Measurements from ENCODE around the gene FRZB.

DNA sequence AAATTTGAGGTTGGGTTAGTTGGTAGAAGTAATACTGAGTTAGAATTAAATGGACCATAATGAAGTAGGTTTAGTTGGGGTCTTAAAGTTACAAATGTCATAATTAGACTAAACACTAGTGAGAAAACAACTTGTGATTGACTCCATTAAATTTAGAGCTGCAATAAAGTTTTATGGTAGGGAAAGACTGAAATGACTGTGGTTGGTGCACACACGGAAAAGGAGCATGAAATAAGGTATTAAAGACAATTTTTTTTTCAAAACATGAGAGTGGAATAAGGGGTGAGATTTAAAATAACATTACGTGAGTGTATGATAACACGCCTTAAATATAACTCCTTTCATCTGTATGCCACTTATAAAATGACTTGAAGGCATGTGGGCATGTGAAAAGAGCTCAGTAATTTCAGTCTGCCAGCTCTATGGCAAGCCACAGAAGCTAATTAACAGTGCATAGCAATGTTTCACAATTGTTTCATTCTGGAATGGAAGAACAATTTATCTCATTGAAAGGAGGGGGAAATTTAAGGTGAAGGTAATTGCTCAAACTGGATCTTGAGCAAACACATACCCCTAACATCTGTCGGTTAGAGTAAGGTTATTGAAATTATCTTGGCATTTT lies 1.4 kb downstream of the FRZB start:
- TF ChIP-seq, protein P1, sequence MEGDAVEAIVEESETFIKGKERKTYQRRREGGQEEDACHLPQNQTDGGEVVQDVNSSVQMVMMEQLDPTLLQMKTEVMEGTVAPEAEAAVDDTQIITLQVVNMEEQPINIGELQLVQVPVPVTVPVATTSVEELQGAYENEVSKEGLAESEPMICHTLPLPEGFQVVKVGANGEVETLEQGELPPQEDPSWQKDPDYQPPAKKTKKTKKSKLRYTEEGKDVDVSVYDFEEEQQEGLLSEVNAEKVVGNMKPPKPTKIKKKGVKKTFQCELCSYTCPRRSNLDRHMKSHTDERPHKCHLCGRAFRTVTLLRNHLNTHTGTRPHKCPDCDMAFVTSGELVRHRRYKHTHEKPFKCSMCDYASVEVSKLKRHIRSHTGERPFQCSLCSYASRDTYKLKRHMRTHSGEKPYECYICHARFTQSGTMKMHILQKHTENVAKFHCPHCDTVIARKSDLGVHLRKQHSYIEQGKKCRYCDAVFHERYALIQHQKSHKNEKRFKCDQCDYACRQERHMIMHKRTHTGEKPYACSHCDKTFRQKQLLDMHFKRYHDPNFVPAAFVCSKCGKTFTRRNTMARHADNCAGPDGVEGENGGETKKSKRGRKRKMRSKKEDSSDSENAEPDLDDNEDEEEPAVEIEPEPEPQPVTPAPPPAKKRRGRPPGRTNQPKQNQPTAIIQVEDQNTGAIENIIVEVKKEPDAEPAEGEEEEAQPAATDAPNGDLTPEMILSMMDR (IDR thresholded peaks at IDR 0.05 in 2 of 3, conservative IDR thresholded peaks at IDR 0.05 in 1 of 3; ENCODE audit: insufficient read depth in 2 of 3, low read depth in 1 of 3, low read length in 3 of 3) = no peak
- TF ChIP-seq, protein P2, sequence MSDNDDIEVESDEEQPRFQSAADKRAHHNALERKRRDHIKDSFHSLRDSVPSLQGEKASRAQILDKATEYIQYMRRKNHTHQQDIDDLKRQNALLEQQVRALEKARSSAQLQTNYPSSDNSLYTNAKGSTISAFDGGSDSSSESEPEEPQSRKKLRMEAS (CRISPR knock-in tag; IDR thresholded peaks at IDR 0.05) = no peak
- TF ChIP-seq ZBTB7A (IDR thresholded peaks at IDR 0.05; ENCODE audit: borderline replicate concordance, control insufficient read depth, low read depth, low read length) (no peak), KLF16 (IDR thresholded peaks at IDR 0.05) (no peak), GTF2A2 (tag; IDR thresholded peaks at IDR 0.05) (no peak)

All from K562 (cell line).